Panc1 (cell line): ENCODE data around the gene CLSTN2.

ENCODE experiments used
- CTCF ChIP-seq: fragments of 450-650 bp; IDR thresholded peaks from 2 replicates; pipeline ENCODE4 v1.5.1; 2017; ENCODE audit warnings: mild to moderate bottlenecking
- POLR2AphosphoS5 ChIP-seq: IDR thresholded peaks from 2 replicates; pipeline ENCODE4 v1.6.1; 2012; ENCODE audit warnings: mild to moderate bottlenecking, low read depth, low read length, moderate library complexity
- REST ChIP-seq, 2 experiments: IDR thresholded peaks; 2 replicates each; pipeline ENCODE4 v1.6.1; 2011 to 2012; ENCODE audit warnings: low read depth in 2 of 2, control low read depth in 1 of 2, low read length in 1 of 2, mild to moderate bottlenecking in 1 of 2, moderate library complexity in 1 of 2; ENCODE audit not compliant: insufficient read depth in 1 of 2

DNA sequence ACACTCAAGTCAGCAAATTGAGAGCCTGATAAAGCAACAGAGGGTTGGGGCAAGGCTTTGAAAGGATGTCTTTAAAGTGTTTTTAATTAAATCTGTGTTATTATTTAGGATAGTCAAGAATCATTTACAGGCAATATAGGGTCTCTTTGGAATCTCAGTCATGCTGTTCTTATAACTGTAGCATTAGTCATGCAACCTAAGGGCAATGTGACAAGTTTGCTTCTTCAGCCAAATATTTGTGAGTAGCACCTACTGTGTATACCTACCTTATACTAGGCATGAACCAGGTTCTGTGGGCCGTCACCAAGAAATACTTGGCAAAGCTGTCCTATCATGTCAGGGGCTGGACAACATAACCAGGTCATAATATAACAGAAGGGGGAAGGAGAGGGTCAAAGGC lies 558.3 kb downstream of the CLSTN2 start:
- TF ChIP-seq CTCF (no peak), POLR2AphosphoS5 (no peak), REST (IDR thresholded peaks at IDR 0.05; ENCODE audit: insufficient read depth in 1 of 2, low read depth in 2 of 2, low read length in 1 of 2) (no peak)
